GM18870 (cell line): ENCODE measurements around the gene PODNL1.

ENCODE experiments used
- ATAC-seq: cut with Tn5 transposase; IDR thresholded peaks from one replicate; pipeline ENCODE4 v1.9.1; 2021; ENCODE audit warnings: moderate library complexity; ENCODE audit not compliant: unreplicated experiment

PODNL1 gene

DNA sequence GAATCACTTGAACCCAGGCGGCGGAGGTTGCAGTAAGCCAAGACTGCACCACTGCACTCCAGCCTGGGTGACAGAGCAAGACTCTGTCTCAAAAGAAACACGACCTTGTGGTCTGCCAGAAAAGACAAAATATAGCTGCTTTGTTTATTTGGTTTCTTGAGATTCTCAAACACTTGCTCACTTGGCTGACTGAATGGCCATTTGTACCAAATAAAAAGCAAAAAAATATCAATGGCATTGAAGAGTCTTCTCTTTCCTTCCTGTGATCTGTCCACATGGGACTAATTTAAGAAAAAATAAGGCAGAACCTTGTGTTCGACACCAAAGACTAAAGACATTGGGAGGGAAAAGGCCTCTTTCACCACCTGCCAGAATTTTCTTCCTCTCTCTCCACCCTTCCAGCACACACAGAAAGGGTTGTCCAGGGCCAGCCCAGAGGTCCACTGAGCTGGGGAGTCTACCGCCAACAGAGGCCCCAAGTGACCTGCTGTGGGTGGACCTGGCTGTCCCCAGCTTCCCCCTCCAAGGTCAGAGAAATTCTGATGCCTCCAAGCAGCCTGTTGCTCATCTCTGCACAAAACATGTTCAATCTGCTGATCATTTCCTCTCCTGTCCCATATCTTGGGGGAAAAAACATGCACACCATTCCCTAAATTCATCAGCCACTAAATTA, 38.2 kb downstream of the PODNL1 start:
- ATAC-seq = no peak

GRCh38 chr19:13899393-13899792, 38.8 kb downstream of the PODNL1 start:
- no peak for ATAC-seq

DNA sequence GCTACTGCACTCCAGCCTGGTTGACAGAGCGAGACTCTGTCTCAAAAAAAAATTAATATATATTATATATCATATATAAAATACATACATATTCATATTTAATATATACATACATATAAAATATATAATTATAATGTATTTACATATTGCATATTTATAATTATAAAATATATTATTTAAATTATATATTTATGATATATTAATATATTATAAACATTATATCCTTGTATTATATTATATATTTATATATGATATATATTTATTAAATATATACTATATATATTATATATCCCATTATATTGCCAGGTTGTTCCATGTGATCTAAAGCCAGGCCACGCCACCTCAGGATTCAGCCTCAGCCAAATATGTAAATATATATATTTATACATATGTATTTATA, 42.0 kb downstream of the PODNL1 start:
- ATAC-seq = no peak

DNA sequence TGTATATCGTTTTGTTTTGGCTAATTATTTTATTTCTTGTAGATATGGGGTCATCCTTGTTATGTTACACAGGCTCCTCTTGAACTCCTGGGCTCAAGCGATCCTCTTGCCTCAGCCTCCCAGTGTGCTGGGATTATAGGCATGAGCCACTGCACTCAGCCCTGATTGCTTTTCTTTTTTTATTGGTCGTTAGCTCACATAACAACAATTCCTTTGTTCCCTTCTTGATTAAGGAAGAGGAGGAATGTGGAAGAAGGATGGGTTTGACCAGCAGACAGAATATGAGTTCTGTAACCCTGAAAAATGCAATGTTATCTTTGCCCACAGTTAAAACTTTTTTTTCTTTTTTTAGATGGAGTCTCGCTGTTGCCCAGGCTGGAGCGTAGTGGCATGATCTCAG, 43.7 kb downstream of the PODNL1 start:
- ATAC-seq = no peak

GRCh38 chr19:13892870-13893269, 45.3 kb downstream of the PODNL1 start:
- ATAC-seq = no peak

DNA sequence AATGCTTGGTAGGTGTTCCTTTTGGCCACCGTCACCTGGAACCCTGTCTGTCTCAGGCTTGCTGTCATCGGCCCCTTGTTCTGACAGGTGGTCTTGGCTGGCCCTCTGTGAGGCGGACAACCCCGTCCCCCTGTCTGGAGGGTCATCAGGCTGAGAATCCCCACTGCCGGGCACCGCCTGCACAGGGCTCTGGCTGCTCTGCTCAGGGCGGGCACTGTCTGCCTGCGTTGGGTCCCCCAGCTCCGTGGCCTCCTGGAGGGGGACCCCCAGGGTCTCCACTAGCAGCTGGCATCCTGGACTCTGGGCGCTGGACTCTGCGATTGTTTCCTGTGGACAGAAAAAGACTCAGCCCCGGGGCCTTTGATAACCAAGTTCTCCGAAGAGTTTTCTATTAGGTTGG, 48.1 kb downstream of the PODNL1 start:
- ATAC-seq = no peak

DNA sequence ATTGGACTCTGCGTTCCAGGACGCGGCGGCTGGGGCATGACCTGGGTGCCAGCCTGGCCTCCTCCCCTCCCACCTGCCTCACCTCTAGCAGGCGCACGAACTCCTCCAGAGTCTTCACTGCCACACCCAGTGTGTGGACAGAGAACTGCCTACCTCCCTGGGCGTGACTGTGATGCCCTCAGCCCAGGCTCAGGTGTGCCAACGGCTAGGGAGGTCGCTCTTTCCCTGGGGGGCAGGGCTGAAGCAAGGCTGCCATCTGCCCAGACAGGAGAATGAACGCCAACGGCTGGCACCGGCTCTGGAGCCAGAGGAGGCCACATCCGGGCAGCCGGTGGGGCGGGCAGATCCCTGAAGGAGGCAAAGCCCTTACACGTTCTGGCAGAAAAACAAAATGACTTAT, 49.9 kb downstream of the PODNL1 start:
- no peak for ATAC-seq

- no peak for ATAC-seq
These were observed 50.7 kb downstream of the PODNL1 start for GRCh38 chr19:13887517-13887916.

GRCh38 chr19:13887018-13887436, 51.2 kb downstream of the PODNL1 start:
- ATAC-seq = no peak

DNA sequence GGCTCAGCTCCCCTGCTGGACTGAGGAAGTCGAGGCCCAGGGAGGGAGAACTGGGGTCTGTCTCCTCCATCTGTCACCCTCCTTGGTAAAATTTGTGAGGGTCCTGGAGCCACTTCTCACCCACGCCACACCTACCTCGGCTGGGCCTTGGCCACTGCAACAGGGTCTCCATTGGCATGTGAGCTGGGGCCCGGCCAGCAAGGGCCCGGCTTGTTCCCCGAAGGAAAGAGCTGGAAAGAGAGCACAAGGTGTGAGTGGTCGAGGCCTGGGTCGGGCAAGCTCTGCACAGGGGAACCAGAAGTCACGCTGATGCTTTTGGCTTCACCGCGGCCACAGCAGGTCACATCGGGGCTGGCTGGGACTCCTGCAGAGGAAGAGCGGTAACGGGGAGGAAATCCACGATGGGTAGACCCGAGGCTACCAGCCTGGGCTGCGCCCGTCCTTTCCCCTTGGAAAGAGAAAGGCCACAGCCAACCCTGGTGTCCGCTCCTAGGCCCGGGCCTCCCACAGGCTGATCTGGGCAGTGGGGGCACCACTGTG, 52.3 kb downstream of the PODNL1 start:
- no peak for ATAC-seq

DNA sequence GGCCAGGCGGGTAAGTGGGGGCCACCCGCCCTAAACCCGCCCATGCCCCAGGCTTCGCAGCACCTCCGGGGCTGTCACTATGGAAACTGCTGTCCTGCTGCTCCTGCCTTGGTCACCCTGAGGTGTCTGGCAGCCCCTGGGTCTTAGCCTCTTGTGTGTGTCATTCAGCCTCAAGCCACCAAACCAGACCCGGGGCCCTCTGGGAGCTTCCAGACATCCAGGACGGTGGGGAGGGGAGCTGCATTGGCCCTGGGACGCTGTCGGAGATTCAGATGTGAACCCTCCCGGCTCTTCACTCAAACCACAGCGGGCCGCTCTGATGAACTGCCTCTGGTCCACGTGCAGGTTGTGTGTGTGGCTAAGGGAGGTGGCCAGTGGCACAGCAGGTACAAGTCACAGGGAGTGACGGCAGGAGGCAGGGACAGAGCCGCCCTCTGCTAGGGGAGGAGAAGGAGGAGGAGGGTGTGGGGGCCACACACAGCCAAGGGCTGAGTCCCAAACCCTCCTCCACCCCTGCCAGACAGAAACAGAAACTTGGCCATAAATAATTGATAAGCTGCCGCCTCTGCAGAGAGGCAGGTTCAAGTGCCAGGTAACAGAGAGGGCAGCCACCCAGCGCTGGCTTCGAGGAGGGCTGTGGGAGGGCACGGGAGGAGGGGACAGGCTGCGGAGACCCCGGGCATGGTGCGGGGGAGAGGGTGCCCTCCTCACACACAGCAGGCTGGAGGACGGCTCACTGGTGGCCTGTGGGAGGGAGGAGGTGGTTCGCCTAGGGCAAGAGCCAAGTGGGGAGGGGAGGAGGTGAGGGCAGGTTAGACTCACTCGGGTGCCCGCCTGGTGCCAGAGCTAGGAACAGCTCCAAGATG, 53.3 kb downstream of the PODNL1 start:
- ATAC-seq = no peak

- no peak for ATAC-seq
These were observed 54.6 kb downstream of the PODNL1 start for GRCh38 chr19:13883516-13884064.

GRCh38 chr19:13882836-13883235, 55.4 kb downstream of the PODNL1 start:
- ATAC-seq = no peak

- no peak for ATAC-seq
These were observed 55.8 kb downstream of the PODNL1 start for GRCh38 chr19:13882419-13882795.

DNA sequence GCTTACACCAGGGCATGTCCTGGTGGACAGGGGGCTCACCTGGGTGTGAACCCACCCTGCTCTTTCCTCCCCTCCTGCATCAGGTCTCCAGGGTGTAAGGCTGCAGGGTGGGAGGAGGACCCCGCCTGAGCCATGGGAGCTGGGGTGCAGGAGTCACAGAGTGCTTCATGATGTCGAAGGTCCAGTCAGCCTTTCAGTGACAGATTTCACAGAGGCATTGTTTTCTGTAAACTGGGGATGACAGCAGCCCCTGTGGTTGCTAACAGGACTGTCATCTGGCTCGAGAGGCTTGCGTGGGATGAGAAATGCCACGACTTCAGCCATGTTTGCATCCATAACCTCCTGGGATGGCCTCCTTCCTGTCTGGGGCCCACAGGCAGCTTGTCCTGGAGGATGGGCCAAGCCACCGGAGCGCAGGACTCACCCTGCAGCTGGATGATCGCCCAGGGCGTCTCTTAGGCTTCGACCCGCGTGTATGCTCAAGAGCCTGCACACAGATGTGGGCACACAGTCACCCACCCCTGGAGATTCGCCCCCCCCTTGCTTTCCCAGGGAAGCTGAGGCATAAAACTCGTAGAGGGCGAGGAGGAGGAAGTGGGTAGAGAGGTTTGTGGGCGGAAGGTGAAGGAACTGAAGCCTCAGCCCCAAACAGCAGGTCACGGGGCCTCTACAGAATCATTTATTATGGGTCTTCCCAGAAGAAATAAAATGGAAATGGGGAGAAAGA, 56.4 kb downstream of the PODNL1 start:
- no peak for ATAC-seq

DNA sequence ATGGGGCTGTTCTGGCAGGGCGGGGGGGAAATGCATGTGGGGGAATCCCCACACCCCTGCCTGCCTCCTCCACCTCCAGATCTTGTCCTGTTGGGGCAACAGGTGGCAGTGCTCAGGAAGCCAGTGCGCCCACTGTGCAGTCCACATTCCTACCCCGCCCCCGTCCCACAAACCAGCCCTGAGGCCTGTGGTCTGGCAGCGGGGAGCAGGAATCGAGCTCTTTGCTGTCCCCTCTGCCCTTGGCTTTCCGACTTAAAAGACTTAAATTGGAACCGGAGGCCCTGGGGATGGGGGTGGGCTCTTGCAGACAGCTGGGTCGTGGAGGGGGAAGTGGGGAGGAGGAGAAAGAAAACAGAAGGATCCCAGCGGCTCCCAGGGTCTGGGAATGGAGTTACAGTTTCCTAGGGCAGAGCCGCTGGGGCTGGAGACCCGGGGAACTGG, 56.9 kb downstream of the PODNL1 start:
- no peak for ATAC-seq
